ENCODE results near the gene LAMP2. TPM values are rescaled to one million over a fixed set of nuclear protein-coding genes. Genes with fewer than 3 reads are reported as not detected.

LAMP2 gene
- total and polyA plus RNA-seq, 2 of the 8 experiments (the other 6 are each of a cell fraction or from before 2014, with no cell fraction given) = 21.2 to 29.9 TPM

GRCh38 chrX:120499301-120500072, 30.4 kb upstream of the LAMP2 start (continued):
- TF ChIP-seq CHD7 (IDR thresholded peaks at IDR 0.05; ENCODE audit: insufficient replicate concordance, low read length) = no peak
- TF ChIP-seq RBBP5 (IDR thresholded peaks at IDR 0.05; ENCODE audit: borderline replicate concordance, low read depth, low read length) = no peak
- TF ChIP-seq RNF2 (IDR thresholded peaks at IDR 0.05; ENCODE audit: borderline replicate concordance, low read depth, low read length, missing control alignments, poor library complexity, severe bottlenecking) = no peak
- no peak for TF ChIP-seq JUN (IDR thresholded peaks at IDR 0.05; ENCODE audit: low read depth, low read length)
